SU-DHL-6 (cell line): ENCODE measurements around the gene RAD23A.

Source experiments
- EZH2phosphoT487 ChIP-seq: fragments of 200-600 bp; sonication (generic), shearing (Covaris generic); conservative IDR thresholded peaks from 2 replicates; pipeline ENCODE4 v1.6.1; 2018; ENCODE audit warnings: mild to moderate bottlenecking, antibody characterized with exemption, low read length, moderate library complexity, mixed read lengths
- TF ChIP-seq, protein P1 (sequence below): fragments of 200-600 bp; sonication (generic); IDR thresholded peaks from one replicate; pipeline ENCODE4 v1.5.1; 2017; ENCODE audit warnings: antibody characterized with exemption, mild to moderate bottlenecking, low read length, moderate library complexity; ENCODE audit not compliant: insufficient read depth, poor library complexity, severe bottlenecking

DNA sequence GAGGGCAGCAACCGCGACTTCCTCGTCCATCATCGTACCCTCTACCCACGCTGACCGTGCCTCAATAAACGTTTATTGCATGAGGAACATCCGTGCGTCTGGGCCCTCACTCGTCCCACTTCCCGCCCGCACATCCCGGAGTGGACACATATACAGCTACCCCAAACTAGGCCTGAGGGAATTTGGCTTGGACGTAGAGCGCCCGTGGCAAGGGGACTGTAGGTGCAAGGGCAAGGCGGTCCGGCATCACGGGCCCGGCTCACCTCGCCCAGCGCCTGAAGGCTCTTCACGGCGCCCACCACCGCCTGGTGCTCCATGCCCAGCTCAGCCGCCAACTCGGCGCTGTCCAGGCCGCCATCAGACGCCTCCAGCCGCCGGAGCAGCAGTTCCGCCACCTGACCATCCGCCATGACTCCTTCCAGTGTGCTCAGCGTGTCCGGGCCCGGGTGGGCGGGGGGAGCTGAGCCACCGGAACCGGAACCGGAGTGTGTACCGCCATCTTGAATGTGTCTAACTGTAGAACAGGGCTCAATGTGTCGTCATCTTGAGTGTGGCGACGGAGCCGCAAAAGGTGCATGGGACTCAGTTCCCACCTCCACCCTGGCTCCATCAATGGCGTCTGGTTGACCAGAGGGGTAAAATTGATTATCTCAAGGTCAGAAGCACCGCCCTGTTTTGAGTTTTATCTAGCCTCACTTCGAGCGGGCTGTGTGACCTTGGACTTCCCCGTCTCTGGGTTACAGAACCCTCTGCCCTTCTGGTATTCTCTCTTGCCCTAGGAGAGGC lies 12.2 kb upstream of the RAD23A start, which contains the start of gene FARSA:
- TF ChIP-seq, protein P1, sequence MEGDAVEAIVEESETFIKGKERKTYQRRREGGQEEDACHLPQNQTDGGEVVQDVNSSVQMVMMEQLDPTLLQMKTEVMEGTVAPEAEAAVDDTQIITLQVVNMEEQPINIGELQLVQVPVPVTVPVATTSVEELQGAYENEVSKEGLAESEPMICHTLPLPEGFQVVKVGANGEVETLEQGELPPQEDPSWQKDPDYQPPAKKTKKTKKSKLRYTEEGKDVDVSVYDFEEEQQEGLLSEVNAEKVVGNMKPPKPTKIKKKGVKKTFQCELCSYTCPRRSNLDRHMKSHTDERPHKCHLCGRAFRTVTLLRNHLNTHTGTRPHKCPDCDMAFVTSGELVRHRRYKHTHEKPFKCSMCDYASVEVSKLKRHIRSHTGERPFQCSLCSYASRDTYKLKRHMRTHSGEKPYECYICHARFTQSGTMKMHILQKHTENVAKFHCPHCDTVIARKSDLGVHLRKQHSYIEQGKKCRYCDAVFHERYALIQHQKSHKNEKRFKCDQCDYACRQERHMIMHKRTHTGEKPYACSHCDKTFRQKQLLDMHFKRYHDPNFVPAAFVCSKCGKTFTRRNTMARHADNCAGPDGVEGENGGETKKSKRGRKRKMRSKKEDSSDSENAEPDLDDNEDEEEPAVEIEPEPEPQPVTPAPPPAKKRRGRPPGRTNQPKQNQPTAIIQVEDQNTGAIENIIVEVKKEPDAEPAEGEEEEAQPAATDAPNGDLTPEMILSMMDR = no peak
- TF ChIP-seq EZH2phosphoT487 = no peak
